K562 (cell line): ENCODE data around the gene UBN1. TPM values are rescaled to one million over a fixed set of nuclear protein-coding genes. Genes with fewer than 3 reads are reported as not detected.

Source experiments
- ATAC-seq: fragments of 200-7000 bp; cut with Tn5 transposase; 3 replicates; pipeline ENCODE4 v1.9.1; 2020; ENCODE audit warnings: moderate library complexity
- BruUV-seq: library from RNA; stranded (reverse); fragments of 400-500 nt; replicated peaks from 2 replicates; lab custom pipeline; 2021; lab: Mats Ljungman, UMichigan
- CTCF ChIA-PET: fragments of 300-600 bp; formaldehyde crosslinking; extraction: SDS; loops from one replicate; lab custom pipeline; 2021; ENCODE audit warnings: low intra/inter-chr PET ratio; lab: Yijun Ruan, JAX
- POLR2A ChIA-PET: fragments of 300-600, 350-650 bp; sonication (Branson Sonifier 250); formaldehyde crosslinking; extraction: SDS; loops from one replicate; lab custom pipeline; 2021; ENCODE audit warnings: antibody characterized with exemption, inconsistent platforms; lab: Yijun Ruan, JAX
- DNase-seq, 4 experiments: peaks; one replicate each; pipeline versions ENCODE4 v3.0.0 to v3.0.0-alpha.2; 2011 to 2018; ENCODE audit warnings: low spot score in 3 of 4, mixed read lengths in 3 of 4; ENCODE audit errors: extremely low read depth in 1 of 4
- FAIRE-seq: peaks from 2 replicates; lab custom pipeline; 2011; peaks lifted over from hg19 to GRCh38; lab: Jason Lieb, UNC
- H2AFZ ChIP-seq: 2 replicates; pipeline ENCODE4 v1.6.0; 2011; ENCODE audit warnings: low read depth, low read length, control low read depth, inconsistent platforms
- H3K27ac ChIP-seq: fragments of 200-600 bp; 3 replicates; pipeline ENCODE4 v1.8.0; 2011; ENCODE audit warnings: low read depth, mild to moderate bottlenecking, control low read depth, inconsistent platforms, low read length, moderate library complexity, mixed read lengths; ENCODE audit errors: extremely low read depth
- H3K27me3 ChIP-seq, 2 experiments: fragments of 300-600 bp in 1 of 2; 2 replicates in 1 of 2; 3 replicates in 1 of 2; pipeline versions ENCODE4 v1.6.0 to v1.8.0; 2011; ENCODE audit warnings: inconsistent platforms in 2 of 2, low read length in 2 of 2, mild to moderate bottlenecking in 1 of 2, mixed read lengths in 1 of 2, moderate library complexity in 1 of 2; ENCODE audit not compliant: control insufficient read depth in 2 of 2, insufficient read depth in 2 of 2
- H3K36me3 ChIP-seq: fragments of 300-600 bp; 3 replicates; pipeline ENCODE4 v1.8.0; 2011; ENCODE audit warnings: mild to moderate bottlenecking, low read length, inconsistent platforms; ENCODE audit not compliant: control insufficient read depth, insufficient read depth
- H3K4me1 ChIP-seq, 2 experiments: fragments of 200-600 bp in 1 of 2; replicated peaks in 1 of 2; 2 replicates in 1 of 2; 3 replicates in 1 of 2; pipeline versions ENCODE4 v1.5.1 to v1.8.0; 2011; ENCODE audit warnings: inconsistent platforms in 2 of 2, low read length in 2 of 2, mild to moderate bottlenecking in 1 of 2, mixed read lengths in 1 of 2, moderate library complexity in 1 of 2; ENCODE audit not compliant: control insufficient read depth in 2 of 2, insufficient read depth in 2 of 2
- H3K4me2 ChIP-seq: 2 replicates; pipeline ENCODE4 v1.6.1; 2011; ENCODE audit warnings: low read length, control low read depth, inconsistent platforms, mixed read lengths; ENCODE audit not compliant: insufficient read depth
- H3K4me3 ChIP-seq: fragments of 200-600 bp; sonication (generic), shearing (Covaris generic); 2 replicates; pipeline ENCODE4 v1.5.1; 2016; ENCODE audit warnings: control low read depth, inconsistent platforms
- H3K79me2 ChIP-seq: fragments of 200-600 bp; 3 replicates; pipeline ENCODE4 v1.8.0; 2011; ENCODE audit warnings: low read length, inconsistent platforms; ENCODE audit not compliant: control insufficient read depth, insufficient read depth
- H3K9ac ChIP-seq, 2 experiments: 2 replicates each; pipeline versions ENCODE4 v1.6.0 to v1.6.1; 2011; ENCODE audit warnings: low read depth in 2 of 2, low read length in 2 of 2, control low read depth in 1 of 2, inconsistent platforms in 1 of 2, mild to moderate bottlenecking in 1 of 2, mixed read lengths in 1 of 2; ENCODE audit not compliant: insufficient read depth in 1 of 2
- H3K9me1 ChIP-seq: one replicate; pipeline ENCODE4 v1.6.0; 2011; ENCODE audit warnings: inconsistent platforms, mild to moderate bottlenecking, low read length, moderate library complexity; ENCODE audit not compliant: control insufficient read depth, insufficient read depth
- H3K9me3 ChIP-seq: replicated peaks from 2 replicates; pipeline ENCODE4 v1.5.1; 2011; ENCODE audit warnings: low read depth, low read length, inconsistent platforms; ENCODE audit not compliant: control insufficient read depth, insufficient read depth
- H4K20me1 ChIP-seq: replicated peaks from 2 replicates; pipeline ENCODE4 v1.6.1; 2011; ENCODE audit warnings: low read length, inconsistent platforms, mixed read lengths; ENCODE audit not compliant: control insufficient read depth, insufficient read depth
- CSDE1 ChIP-seq, 2 experiments: fragments of 450-650 bp; IDR thresholded peaks; 2 replicates each; pipeline ENCODE4 v1.6.1; 2016; ENCODE audit warnings: mild to moderate bottlenecking in 1 of 2
- NCOA1 ChIP-seq: fragments of 450-650 bp; IDR thresholded peaks from 2 replicates; pipeline ENCODE4 v1.6.1; 2016; ENCODE audit warnings: low read depth
- RFX7 ChIP-seq: fragments of 250-450 bp; sonication (Bioruptor Pico); IDR thresholded peaks from 2 replicates; pipeline ENCODE4 v1.5.1; 2021; ENCODE audit warnings: mild to moderate bottlenecking
- WGBS: fragments of 100-300 bp; shearing (Covaris generic); methylation state at CpG from one replicate; pipeline ENCODE4 v1.1.6; 2016; ENCODE audit warnings: low coverage, mixed read lengths; ENCODE audit not compliant: insufficient coverage; ENCODE audit errors: missing lambda C conversion rate; 5-methylcytosine and 5-hydroxymethylcytosine counted together
- in situ Hi-C: fragments of 300-500 bp; cut with MboI; formaldehyde crosslinking; loops from 4 replicates; pipeline ENCODE4 v1.15.0; 2018; ENCODE audit warnings: inconsistent platforms, mixed read lengths
- intact Hi-C: fragments of 100-400 bp; cut with micrococcal nuclease; formaldehyde crosslinking; loops from 2 replicates; pipeline ENCODE4 v1.14.2; 2022
- polyA plus RNA-seq, 8 experiments: library from polyadenylated mRNA; depleted of rRNA in 4 of 8; stranded (reverse) in 5 of 8; unstranded in 3 of 8; fragments of >200 nt; fragmentation: Nextera tagmentation in 2 of 8; fragmentation: Illumina TruSeq in 1 of 8; extraction: Ambion mirVana in 2 of 8; extraction: Trizol in 1 of 8; gene quantifications; 2 replicates each; pipeline versions ENCODE4 v1.2.1 to v1.2.3, GENCODE V29; 2011 to 2014; ENCODE audit warnings: inconsistent platforms in 1 of 8, missing spikeins in 1 of 8
- total RNA-seq, 7 experiments: library from RNA; depleted of rRNA in 6 of 7; stranded (reverse); fragments of >200 nt in 6 of 7; fragmentation: Illumina TruSeq in 2 of 7; extraction: Trizol in 2 of 7; gene quantifications; 2 replicates each; pipeline versions ENCODE4 v1.2.1 to v1.2.3, GENCODE V29; 2011 to 2021; ENCODE audit warnings: low replicate concordance in 1 of 7
- TF ChIP-seq, protein P1 (sequence below): fragments of 250-450 bp; sonication (Bioruptor Pico); IDR thresholded peaks from 2 replicates; pipeline ENCODE4 v1.9.0; 2021; ENCODE audit warnings: mild to moderate bottlenecking, inconsistent platforms

The UBN1 gene
- total and polyA plus RNA-seq, 9 of the 15 experiments (the other 6 are each of a cell fraction or from before 2014, with no cell fraction given), result 1.5 to 45.7 (median 20.6) TPM

DNA sequence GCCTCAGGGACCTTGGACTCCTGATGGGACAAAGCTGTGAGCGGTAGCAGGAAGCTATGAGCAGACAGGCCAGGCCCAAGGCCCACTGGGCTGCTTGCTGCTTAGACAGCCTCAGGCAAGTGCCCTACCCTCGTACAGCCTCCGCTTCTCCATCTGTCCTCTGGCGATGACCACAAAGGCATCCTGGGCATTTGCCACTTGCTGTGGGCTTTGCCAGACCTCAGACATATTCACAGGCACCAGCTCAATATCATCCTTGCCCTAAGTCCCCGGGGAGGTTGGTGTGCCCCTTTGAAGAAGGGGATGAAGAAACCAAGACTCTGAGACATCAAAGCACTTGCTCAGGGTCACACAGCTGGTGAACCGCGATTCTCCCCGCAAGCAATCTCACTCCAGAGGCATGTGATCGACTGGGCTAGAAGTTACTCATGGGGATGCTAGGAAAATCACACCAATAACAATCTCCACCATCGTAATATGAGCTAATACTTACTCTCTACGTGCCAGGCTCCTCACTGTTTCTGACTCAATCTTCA, 68.0 kb downstream of the UBN1 start (continued):
- no peak for TF ChIP-seq RFX7

DNA sequence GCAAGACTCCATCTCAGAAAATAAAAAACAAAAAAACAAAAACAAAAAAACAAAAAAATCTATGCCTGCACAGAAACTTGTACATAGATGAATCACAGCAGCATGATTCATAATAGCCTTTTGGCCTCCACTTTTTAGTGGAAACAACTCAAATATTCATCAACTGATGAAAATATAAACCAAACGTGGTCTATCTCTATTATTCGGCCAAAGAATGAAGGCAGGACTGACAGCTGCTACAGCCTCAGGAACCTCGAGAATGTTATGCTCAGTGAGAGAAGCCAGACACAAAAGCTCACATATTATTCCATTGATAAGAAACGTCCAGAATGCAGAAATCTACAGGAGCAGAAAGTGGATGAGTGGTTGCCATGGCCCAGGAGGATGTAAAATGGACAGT, 69.8 kb downstream of the UBN1 start:
- FAIRE-seq (no peak), DNase-seq (no peak), ATAC-seq (no peak)
- TF ChIP-seq, protein P1, sequence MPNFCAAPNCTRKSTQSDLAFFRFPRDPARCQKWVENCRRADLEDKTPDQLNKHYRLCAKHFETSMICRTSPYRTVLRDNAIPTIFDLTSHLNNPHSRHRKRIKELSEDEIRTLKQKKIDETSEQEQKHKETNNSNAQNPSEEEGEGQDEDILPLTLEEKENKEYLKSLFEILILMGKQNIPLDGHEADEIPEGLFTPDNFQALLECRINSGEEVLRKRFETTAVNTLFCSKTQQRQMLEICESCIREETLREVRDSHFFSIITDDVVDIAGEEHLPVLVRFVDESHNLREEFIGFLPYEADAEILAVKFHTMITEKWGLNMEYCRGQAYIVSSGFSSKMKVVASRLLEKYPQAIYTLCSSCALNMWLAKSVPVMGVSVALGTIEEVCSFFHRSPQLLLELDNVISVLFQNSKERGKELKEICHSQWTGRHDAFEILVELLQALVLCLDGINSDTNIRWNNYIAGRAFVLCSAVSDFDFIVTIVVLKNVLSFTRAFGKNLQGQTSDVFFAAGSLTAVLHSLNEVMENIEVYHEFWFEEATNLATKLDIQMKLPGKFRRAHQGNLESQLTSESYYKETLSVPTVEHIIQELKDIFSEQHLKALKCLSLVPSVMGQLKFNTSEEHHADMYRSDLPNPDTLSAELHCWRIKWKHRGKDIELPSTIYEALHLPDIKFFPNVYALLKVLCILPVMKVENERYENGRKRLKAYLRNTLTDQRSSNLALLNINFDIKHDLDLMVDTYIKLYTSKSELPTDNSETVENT, result no peak
- TF ChIP-seq CSDE1 (IDR thresholded peaks at IDR 0.05) (no peak), NCOA1 (no peak)
- Histone ChIP-seq H2AFZ (no peak overlapping the region), H3K79me2 (no peaks in the 10 kb centered on the region), H3K27me3 (peaks cover 6 to 32% of the 10 kb centered on the region in 2 experiments; a peak in 4 of 5 replicates), H3K9me1 (no peaks in the 10 kb centered on the region), H3K4me1 (peaks cover 0 to 4% of the 10 kb centered on the region in 2 experiments; a peak in 1 of 5 replicates), H3K9me3 (no peaks in the 10 kb centered on the region), H3K4me2 (no peak overlapping the region), H3K36me3 (no peaks in the 10 kb centered on the region), H3K4me3 (no peak overlapping the region), H3K27ac (no peak overlapping the region), H3K9ac (no peak overlapping the region), H4K20me1 (no peaks in the 10 kb centered on the region)
- POLR2A ChIA-PET, result no interaction called here
- no TSS peak for BruUV-seq
- intact Hi-C loops, result no loop called here
- in situ Hi-C loops, result no loop called here
- WGBS, result 0% methylated on average over 4 of the region's 4 CpGs
- CTCF ChIA-PET, result no interaction called here
